ENCODE results near the gene XIRP1.

Gene XIRP1

DNA sequence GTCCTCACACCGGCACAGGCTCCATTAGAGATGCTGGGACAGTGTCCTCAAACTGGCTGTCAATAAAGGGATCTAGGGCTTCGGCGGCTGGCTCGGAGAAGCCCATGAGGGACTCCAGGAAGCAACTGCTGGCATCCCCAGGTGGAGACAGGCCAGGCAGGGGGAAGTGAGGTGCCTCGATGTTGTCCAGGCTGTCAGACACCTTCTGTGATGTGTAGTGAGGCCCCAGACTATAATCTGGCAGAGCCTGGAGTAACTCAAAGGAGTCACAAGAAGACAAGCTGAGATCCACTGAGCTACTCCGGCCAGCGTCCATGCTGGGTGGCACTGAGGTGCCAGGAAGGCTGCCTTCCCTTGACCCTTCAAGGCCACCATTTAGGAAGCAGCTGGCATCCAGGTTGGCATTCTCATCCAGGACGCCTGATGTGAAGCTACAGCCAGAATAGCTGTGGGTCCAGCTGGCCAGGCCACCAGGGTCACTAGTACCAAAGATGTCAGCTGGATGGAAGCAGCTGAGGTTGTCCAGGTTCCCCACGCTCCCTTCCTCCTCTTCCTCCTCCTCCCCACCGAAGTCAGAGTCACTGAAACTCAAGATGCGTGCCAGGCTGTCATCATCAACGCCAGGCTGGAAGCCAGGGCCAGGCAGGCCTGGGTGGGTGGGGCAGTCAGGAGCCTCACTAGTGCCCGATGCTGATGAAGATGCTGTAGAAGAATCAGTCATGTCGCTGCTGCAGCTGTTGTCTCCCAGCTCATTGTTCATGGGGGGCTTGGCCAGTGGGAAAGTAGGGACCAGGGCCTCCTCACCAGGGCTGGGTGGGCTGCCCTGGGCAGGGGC, 49.1 kb downstream of the XIRP1 start:
- DNase-seq, result no peak

DNA sequence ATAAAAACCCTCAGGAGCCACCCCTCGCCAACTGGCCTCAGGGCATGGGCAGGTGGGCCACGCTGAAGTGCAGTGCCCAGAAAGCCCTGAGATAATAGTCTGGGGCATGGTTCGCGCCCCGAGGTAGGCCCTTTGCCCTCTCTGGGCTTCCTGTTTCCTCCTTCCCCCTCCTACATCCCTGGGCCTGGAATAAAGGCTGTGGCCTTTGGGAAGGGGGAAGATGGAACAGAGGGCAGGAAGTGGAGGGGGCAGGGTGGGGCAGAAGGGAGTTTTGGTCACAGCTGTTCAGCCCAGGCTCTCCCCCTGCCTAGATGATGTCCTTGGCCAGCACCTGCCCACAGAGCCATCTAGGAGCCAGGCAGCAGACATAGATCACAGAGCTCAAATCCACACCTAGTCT, 50.3 kb downstream of the XIRP1 start:
- peak; percentile 23 for DNase-seq

DNA sequence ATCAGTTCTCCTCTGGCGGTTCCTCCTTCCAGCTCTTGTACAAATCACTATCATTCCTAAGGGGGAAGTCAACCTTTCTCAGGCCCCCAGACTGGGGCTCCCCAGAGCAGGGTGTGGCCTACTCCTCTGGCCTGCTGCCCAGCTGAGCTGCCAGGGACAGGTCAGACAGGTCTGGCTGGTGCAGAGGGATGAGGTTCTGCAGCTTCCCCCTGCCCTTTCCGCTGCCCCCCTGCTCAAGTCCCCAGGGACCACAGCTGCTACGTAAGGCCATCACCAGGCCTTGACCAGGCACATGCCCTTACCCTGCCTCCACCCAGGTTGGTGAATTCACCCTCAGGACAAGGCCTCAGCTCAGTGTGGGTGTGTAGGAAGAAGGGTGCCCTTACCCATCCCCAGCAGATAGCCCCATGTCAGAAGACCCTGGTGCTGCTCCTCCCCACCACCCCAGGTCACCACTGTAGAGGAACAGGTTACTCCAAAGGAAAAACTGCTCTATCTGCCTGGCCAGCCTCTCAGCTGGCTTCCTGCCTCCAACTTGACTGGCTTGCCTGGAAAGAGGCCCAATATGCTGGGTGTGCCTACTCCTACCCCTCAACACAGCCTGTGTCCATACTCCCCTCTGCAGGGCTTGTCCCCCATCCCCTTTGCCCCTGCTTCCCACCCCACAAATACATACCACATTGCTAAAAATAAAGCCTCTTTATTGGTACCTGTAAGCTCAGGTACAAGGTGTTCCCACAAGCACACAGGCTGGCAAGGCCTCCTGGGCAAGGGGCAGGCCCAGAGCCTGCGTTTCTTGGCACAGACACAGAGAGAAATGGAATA, 51.0 kb downstream of the XIRP1 start:
- peak; percentile 12 for DNase-seq

DNA sequence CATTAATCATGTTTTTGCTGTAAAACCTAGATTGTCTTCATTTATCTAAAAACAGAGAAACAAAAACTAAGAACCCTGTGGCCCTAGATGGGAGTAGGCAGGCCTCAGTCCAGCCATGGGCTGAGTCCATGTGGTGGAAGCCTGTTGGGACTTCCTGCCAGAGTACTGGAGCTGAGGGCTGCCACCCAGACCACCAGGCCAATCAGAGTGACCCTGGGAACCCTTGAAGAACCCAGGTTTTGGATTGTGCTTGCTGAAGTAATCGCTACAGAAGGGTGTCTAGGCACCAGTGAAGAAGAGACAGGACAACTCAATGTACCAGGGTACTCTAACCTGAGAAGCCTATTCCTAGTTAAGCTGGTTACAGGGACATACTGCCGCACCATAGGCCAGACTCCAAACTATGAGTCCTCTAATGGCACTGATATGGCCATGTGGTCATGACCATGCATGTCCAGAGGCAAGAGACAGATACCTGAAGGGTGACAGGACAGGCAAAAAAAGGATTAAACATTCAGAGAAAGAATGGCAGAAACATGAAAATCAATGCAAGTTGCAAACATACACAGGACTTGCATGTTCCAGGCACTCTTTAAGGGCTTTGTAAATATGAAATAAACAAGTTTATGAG, 51.9 kb downstream of the XIRP1 start:
- DNase-seq, result no peak

DNA sequence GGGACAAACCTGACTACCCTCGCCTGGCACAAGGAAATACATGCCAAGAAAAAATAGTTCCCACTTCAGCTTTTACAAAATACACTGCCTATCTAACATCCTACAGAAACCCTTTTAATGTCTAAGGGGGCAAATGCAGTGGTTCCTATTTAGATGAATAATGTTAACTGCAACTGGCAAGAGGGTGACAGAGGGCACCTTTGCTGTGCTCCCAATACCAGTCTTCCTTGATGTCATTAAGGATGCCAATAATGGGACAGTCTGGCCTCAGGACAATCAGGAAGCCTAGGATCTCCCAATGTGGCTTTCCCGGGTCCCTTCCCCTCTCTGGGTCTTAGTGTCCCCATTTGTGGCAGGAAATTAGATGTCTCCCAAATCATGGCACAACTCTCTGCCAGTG, 53.0 kb downstream of the XIRP1 start:
- no peak for DNase-seq

DNA sequence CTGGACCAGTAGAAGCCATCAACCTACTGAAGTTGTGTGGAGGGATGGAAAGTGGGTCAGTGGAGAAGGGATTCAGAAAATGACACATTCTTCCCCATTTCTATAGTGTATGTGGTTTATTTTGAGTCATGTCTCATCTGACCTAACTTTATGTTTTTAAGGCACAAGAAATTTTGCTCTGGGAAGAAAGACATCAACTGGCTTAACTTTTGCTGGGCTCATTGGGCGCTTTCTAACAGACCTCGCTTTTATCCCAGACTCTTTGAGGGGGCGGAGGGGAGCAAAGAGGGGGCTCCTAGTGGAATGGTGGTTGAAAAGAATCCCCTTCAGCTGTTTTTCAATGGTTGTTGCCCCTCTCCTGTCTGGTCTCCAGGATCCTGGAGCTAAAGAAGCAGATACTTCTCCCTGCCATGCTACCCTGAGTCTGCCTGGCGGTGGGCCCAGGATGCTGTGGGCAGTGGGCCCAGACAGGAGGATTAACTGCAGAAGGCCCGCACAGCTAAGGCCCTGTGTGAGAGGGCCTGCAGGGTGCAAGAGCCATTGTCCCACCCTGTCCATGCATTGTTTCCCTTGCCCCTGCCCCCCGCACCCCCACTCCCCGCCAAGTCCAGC, 53.5 kb downstream of the XIRP1 start:
- DNase-seq, result no peak

DNA sequence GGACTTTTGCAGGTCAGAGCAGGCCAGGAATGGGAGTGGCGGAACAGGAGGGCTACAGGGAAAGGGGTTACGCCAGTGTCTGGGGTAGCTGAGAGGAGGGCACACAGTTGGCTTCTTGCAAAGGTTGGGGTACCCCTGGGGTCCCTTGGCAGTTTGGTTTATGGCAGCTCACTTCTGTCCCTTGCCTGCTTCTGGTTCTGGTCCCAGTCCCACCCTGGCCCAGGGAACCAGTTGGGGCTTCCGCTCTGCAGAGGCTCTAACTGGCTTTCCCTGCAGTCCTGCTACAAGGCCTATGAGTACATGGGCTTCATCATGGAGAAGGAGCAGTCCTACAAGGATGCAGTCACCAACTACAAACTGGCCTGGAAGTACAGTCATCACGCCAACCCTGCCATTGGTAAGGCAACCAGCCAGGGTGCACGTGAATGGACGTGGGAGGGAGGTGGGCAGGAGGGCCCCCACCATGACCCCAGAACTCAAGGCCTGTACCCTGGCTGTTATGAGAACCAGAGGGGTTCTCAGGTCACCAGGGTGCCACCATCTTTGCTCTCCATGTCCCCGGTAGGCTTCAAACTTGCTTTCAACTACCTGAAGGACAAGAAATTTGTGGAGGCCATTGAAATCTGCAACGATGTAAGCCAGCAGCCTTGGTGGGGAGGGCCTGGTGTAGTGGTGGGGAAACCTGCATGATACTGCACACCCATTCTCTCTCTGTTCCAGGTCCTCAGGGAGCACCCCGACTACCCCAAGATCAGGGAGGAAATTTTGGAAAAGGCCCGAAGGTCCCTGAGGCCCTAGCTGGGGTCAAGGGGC, 54.2 kb downstream of the XIRP1 start:
- DNase-seq, result no peak

DNA sequence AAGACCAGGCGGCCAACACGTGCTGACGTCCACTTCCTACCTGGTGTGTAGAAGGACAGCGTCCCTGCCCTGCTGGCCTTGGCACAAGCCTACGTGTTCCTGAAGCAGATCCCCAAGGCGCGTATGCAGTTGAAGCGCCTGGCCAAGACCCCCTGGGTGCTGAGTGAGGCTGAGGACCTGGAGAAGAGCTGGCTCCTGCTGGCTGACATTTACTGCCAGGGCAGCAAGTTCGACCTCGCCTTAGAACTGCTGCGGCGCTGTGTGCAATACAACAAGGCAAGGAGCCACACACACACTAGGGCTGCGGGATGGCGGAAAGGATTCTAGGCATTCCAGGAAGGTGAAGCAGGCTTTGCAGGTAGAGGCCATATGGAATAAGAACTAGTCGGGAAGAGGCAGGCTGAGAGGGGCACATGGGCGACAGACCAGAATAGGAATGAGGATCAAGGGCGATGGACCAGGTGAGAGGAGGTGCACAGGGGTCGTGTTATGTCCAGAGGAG, 54.9 kb downstream of the XIRP1 start:
- no peak for DNase-seq

DNA sequence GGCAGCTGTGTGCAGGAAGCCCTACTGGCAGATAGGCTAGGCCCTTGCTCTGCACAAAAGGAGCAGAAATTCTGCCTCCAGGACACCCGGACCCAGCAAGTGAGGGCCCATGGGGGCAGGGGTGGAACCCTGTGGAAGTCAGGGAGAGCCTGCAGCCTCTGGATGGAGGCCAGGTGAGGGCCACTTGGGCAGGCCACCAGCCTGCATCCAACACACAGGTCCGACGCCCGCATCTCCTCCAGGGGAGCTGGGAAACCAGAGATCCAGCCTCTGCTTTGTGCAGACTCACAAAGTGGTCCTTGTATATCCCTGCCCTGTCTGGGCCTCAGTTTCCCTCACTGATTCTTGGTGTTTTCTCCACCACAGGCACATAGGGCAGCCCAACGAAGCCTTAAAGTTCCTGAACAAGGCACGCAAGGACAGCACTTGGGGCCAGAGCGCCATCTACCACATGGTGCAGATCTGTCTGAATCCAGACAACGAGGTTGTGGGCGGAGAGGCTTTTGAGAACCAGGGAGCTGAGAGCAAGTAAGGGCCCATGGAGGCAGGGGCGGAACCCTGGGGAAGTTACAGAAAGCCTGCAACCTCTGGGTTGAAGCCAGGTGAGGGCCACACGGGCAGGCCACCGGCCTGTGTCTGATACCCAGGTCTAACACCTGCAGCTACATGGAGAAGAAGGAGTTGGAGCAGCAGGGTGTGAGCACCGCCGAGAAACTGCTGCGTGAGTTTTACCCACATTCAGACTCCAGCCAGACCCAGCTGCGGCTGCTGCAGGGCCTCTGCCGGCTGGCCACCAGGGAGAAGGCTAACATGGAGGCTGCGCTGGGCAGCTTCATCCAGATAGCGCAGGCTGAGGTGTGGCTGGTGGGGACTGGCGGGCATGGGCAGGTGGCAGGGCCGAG, 55.6 kb downstream of the XIRP1 start:
- no peak for DNase-seq

DNA sequence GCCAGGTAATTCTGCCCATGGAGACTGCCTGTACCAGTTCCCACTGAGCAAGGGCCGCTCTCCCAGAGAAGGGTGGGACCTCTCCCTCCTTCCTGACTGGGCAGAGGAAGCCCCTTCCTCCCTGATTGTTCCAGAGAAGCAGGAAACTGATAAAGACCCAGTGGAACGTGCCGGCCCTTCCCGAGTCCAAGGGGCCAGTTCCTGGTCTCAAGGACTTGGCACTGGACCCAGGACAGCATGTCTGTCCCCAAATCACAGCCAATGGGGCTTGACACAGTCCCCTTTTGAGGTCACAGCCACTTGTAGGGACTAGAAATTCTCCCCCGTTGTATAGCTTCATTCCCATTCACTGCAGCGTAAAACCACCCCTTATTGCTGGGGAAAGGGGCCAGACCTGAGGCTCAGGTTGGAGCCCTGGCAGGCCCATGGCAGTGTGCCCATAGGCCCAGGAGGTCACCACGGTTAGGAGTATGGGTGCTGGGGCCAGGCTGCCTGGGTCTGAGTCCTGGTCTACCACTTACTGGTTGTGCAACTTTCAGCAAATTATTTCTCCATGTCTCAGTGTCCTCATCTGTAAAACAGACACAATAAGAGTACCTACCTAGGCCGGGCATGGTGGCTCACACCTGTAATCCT, 57.1 kb downstream of the XIRP1 start:
- DNase-seq, result no peak

DNA sequence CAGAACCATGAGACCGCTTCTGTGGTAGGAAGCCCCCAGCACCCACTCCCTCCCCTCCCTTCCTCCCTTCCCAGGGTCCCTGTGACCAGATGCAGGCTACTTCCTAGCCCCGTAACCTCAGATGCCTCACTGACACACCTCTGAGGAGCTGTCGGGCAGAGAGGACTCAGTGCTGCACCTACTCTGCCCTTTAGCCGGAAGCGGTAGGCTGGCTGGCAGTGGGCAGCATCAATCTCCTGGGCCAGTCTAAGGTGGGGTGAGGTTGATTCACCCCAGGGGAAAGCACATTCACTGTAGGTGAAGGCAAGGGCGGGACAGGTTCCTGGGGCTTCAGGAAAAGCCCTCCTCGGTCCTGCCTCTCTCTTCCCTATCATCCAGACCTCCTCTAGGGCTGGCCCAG, 58.1 kb downstream of the XIRP1 start:
- DNase-seq, result no peak

DNA sequence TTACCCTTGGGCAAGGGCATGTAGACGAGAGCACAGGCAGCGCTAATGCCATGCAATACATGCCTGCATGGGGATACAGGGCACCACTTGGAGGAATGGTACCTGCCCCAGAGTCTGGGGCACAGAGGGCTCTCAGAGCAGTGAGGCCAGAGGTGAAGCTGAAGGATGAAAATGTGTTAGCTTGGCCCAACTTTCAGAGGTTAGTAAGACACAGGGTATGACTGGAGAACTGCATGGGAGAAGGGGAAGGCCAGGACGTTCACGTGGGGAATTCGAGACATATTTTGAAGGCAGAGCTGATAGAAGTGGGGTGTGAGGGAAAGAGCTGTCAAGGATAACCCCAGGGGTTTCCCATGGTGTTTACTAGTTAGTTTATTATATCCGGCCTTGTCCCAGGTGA, 58.6 kb downstream of the XIRP1 start:
- no peak for DNase-seq

All from NCI-H510A treated with DMSO at 0.1 percent for 48 hours (cell line).